ENCODE measurements around the gene GJE1. TPM values are rescaled to one million over a fixed set of nuclear protein-coding genes. Genes with fewer than 3 reads are reported as not detected.
"Not testable (repeated sequence)": the region's sequence is repeated elsewhere in the genome, so short reads cannot be mapped to it uniquely, and the experiment has no call there.

The GJE1 gene
- total RNA-seq (not detected in 2 replicates), polyA plus RNA-seq (not detected in 2 replicates)

DNA sequence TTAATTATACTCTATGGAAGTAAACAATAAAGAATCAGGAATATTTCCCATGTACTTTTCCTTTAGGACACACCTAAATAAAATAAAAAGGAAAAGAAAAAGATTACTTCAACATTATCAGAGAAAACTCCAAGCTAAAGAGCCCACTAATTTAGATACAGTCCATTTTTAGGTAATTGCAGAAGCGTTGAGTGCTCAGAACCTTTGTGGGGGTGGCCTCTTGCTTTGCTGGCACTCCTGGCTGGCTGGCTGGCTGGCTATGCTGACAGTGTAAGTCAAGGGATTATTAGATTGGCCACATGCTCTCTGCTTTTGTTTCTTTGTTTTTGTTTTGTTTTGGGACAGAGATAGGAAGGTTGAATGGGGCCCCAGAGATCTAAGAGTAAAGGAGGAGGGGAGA, at the start of gene GJE1:
Gene GJE1 (plus strand): TSS at position 301 of the 400 bp plus-strand sequence. CDS start 234 bp downstream, outside the sequence.
- Histone ChIP-seq H3K9me2 (replicated peaks; ENCODE audit: insufficient read depth) (no peaks in the 10 kb centered on the region), H3K27ac (no peak within 1 kb of the TSS), H3K9me3 (ENCODE audit: low read depth) (no peaks in the 10 kb centered on the region), H3K36me3 (replicated peaks; ENCODE audit: insufficient read depth, low read depth) (no peaks in the 10 kb centered on the region), H4K20me1 (ENCODE audit: insufficient read depth, poor library complexity, severe bottlenecking) (no peaks in the 10 kb centered on the region), H3K79me2 (no peaks in the 10 kb centered on the region), H3K27me3 (no peaks in the 10 kb centered on the region), H2AFZ (no peak within 1 kb of the TSS), H3K4me1 (ENCODE audit: insufficient read depth) (no peaks in the 10 kb centered on the region), H3K4me3 (no peak within 1 kb of the TSS), H3K4me2 (no peak within 1 kb of the TSS)
- DNase-seq (ENCODE audit: low spot score): no peak
- no peak for TF ChIP-seq EZH2phosphoT487 (IDR thresholded peaks at IDR 0.05; ENCODE audit: low read depth, severe bottlenecking, unreplicated experiment)
- no peak for TF ChIP-seq CTCF (IDR thresholded peaks at IDR 0.05; ENCODE audit: poor library complexity)
- no peak for TF ChIP-seq EZH2 (IDR thresholded peaks at IDR 0.05; ENCODE audit: borderline replicate concordance)
- 44% methylated on average over 1 of the region's 1 CpG for WGBS (ENCODE audit: low lambda C conversion rate, missing lambda C conversion rate)

DNA sequence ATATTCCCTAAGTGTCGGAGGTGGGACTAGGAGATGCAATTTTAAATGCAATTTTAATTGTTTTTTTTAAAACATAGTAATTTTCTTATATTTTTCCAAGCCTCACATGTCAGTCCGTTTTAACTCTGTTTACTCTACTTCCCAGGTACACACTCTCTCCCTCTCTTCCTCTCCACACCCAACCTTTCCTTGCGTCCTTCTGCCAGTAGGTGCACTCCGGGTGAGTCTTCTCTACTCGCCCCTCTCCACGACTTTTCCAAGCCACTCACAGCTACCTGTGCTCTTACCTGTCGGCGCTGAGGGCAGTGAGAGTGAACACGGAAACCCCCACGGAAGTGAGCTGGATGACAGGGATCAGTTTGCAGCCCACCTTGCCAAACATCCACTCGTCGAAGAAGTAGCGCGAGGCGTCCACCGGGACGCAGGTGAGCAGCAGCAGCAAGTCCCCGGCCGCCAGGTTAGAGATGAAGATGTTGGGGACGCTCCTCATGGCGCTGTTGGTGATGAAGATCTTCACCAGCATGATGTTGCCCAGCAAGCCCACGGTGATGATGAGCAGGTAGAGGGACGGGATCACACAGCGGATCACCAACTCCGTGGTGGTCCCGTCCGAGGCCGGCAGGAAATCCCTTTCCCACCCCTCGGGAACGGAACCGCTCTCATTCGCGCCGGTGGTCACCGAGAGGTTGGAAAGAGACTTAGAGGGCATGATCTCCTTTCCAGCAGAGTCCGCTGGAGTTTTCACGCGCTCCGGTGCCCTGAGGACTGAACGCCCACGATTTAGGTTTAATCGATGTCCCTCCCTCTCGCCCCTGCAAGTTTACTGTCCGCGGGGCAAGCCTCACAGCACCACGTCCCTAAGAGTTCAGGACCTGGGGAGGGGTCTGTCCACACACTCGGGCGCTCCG, 44.5 kb upstream of the GJE1 start:
- Histone ChIP-seq H2AFZ (no peak overlapping the region), H3K27ac (no peak overlapping the region), H3K4me1 (ENCODE audit: insufficient read depth) (no peaks in the 10 kb centered on the region), H3K9me2 (replicated peaks; ENCODE audit: insufficient read depth) (no peaks in the 10 kb centered on the region), H3K9me3 (ENCODE audit: low read depth) (no peaks in the 10 kb centered on the region), H3K79me2 (no peaks in the 10 kb centered on the region), H3K4me2 (peak overlapping the region; percentile 72), H3K36me3 (replicated peaks; ENCODE audit: insufficient read depth, low read depth) (no peaks in the 10 kb centered on the region), H3K27me3 (peaks cover 19% of the 10 kb centered on the region), H4K20me1 (ENCODE audit: insufficient read depth, poor library complexity, severe bottlenecking) (no peaks in the 10 kb centered on the region), H3K4me3 (no peak overlapping the region)
- TF ChIP-seq EZH2phosphoT487 (IDR thresholded peaks at IDR 0.05; ENCODE audit: low read depth, severe bottlenecking, unreplicated experiment) (no peak), EZH2 (IDR thresholded peaks at IDR 0.05; ENCODE audit: borderline replicate concordance) (peak; percentile 28), CTCF (IDR thresholded peaks at IDR 0.05; ENCODE audit: poor library complexity) (no peak)
- 30% methylated on average over 48 of the region's 49 CpGs for WGBS (ENCODE audit: low lambda C conversion rate, missing lambda C conversion rate)
- DNase-seq (ENCODE audit: low spot score): no peak

- H2AFZ ChIP-seq: no peak overlapping the region
- H3K36me3 ChIP-seq (replicated peaks; ENCODE audit: insufficient read depth, low read depth): no peaks in the 10 kb centered on the region
These were observed 43.9 kb upstream of the GJE1 start for GRCh38 chr6:142088858-142089216.

DNA sequence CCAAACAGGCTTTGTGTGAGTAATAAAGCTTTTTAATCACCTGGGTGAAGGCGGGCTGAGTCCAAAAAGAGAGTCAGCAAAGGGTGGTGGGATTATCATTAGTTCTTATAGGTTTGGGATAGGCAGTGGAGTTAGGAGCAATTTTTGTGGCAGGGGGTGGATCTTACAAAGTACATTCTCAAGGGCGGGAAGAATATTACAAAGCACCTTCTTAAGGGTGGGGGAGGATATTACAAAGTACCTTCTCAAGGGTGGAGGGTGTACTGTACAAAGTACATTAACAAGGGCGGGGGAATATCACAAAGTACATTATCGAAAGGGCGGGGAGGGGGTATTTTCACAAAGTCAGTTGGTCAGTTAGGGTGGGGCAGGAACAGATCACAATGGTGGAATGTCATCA, 27.9 kb upstream of the GJE1 start:
- WGBS (ENCODE audit: low lambda C conversion rate, missing lambda C conversion rate): 90% methylated on average over 5 of the region's 5 CpGs
- H3K9me2 ChIP-seq (replicated peaks; ENCODE audit: insufficient read depth); DNase-seq (ENCODE audit: low spot score); H3K4me2 ChIP-seq; H4K20me1 ChIP-seq (ENCODE audit: insufficient read depth, poor library complexity, severe bottlenecking); H3K27ac ChIP-seq; H2AFZ ChIP-seq; H3K79me2 ChIP-seq; H3K27me3 ChIP-seq; H3K9me3 ChIP-seq (ENCODE audit: low read depth); H3K4me3 ChIP-seq; H3K4me1 ChIP-seq (ENCODE audit: insufficient read depth); H3K36me3 ChIP-seq (replicated peaks; ENCODE audit: insufficient read depth, low read depth): not testable (repeated sequence)

More at GRCh38 chr6:142088858-142089216, 43.9 kb upstream of the GJE1 start:
- Histone ChIP-seq H3K79me2 (no peaks in the 10 kb centered on the region), H3K27me3 (peaks cover 19% of the 10 kb centered on the region), H3K9me2 (replicated peaks; ENCODE audit: insufficient read depth) (no peaks in the 10 kb centered on the region), H3K4me3 (no peak overlapping the region), H4K20me1 (ENCODE audit: insufficient read depth, poor library complexity, severe bottlenecking) (no peaks in the 10 kb centered on the region), H3K27ac (no peak overlapping the region), H3K4me1 (ENCODE audit: insufficient read depth) (no peaks in the 10 kb centered on the region), H3K9me3 (ENCODE audit: low read depth) (no peaks in the 10 kb centered on the region), H3K4me2 (peak overlapping the region; percentile 72)
- peak; percentile 4 for TF ChIP-seq EZH2 (IDR thresholded peaks at IDR 0.05; ENCODE audit: borderline replicate concordance)
- TF ChIP-seq CTCF (IDR thresholded peaks at IDR 0.05; ENCODE audit: poor library complexity): no peak
- DNase-seq (ENCODE audit: low spot score): peak; percentile 74
- WGBS (ENCODE audit: low lambda C conversion rate, missing lambda C conversion rate): 7% methylated on average over 13 of the region's 14 CpGs

DNA sequence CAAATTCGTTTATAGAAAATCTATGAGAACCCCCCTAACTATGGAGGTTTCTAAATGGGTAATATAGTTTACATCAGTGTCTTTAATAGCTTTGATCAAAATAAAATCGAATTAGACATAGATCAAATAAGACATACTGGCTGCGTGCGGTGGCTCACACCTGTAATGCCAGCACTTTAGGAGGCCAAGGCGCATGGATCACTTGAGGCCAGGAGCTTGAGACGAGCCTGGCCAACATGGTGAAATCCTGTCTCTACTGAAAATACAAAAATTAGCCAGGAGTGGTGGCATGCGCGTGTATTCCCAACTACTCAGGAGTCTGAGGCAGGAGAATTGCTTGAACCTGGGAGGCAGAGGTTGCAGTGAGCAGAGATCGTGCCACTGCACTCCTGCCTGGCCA, 21.9 kb upstream of the GJE1 start:
- not testable (repeated sequence) for H3K9me3 ChIP-seq (ENCODE audit: low read depth); H3K27me3 ChIP-seq; H3K4me2 ChIP-seq; H3K79me2 ChIP-seq; H3K4me3 ChIP-seq; H2AFZ ChIP-seq; DNase-seq (ENCODE audit: low spot score); H3K27ac ChIP-seq; H3K36me3 ChIP-seq (replicated peaks; ENCODE audit: insufficient read depth, low read depth); H4K20me1 ChIP-seq (ENCODE audit: insufficient read depth, poor library complexity, severe bottlenecking); H3K9me2 ChIP-seq (replicated peaks; ENCODE audit: insufficient read depth); H3K4me1 ChIP-seq (ENCODE audit: insufficient read depth)
- 93% methylated on average over 9 of the region's 9 CpGs for WGBS (ENCODE audit: low lambda C conversion rate, missing lambda C conversion rate)

All from hepatocyte (in vitro differentiated cells).